ENCODE measurements around the gene INAVA.

INAVA gene, protein sequence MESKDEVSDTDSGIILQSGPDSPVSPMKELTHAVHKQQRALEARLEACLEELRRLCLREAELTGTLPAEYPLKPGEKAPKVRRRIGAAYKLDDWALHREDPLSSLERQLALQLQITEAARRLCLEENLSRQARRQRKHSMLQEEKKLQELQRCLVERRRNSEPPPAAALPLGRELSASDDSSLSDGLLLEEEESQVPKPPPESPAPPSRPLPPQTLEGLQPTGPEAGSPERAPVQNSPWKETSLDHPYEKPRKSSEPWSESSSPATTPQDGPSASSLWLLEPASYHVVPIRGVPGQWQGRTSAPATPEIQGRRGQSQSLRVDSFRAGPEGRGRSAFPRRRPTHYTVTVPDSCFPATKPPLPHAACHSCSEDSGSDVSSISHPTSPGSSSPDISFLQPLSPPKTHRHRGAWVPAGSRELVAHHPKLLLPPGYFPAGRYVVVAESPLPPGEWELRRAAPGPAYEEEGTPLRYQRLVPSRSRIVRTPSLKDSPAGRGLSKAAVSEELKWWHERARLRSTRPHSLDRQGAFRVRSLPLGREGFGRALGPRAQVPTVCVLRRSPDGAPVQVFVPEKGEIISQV

DNA sequence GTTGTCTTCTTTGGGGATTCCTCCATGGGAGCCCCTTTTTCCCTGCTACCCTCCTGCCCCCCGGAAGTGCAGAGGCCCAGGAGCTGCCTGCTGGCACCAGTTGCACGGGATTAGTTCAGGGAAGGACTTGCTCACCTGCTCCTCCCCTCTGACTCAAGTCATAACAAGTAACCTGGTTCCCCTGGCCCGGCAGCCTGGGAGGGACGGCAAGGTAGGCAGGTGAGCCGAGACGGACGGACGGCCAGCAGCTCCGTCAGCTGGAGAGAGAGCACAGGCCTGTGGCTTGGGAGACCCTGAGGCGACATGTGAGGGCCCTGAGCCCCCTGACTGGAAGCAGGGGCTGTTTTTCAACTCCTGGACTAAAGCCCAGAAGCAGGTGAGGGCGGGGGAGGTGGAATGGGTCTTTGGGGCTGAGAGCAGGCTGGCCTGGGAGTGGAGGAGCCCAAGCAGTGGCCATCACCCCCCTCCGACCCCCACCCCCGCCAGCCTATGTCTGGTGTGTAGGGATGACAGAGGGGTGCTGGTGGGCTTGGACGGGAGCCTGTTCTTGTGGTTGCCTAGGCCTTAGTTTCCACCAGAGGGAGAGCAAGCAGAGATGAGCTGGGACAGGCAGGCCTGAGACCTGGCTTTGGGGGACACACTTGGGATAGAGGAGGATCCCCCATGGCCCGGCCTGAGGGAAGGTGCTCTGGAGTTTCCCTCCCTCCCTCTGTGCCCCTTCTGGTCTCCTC, at the start of gene INAVA:
Gene INAVA, plus strand, starts transcription at position 189 of the 731 bp plus-strand sequence. CDS start 3,501 bp downstream, outside the sequence.
- no peaks in the 10 kb centered on the region for H3K36me3 ChIP-seq
- TF ChIP-seq, protein P1, sequence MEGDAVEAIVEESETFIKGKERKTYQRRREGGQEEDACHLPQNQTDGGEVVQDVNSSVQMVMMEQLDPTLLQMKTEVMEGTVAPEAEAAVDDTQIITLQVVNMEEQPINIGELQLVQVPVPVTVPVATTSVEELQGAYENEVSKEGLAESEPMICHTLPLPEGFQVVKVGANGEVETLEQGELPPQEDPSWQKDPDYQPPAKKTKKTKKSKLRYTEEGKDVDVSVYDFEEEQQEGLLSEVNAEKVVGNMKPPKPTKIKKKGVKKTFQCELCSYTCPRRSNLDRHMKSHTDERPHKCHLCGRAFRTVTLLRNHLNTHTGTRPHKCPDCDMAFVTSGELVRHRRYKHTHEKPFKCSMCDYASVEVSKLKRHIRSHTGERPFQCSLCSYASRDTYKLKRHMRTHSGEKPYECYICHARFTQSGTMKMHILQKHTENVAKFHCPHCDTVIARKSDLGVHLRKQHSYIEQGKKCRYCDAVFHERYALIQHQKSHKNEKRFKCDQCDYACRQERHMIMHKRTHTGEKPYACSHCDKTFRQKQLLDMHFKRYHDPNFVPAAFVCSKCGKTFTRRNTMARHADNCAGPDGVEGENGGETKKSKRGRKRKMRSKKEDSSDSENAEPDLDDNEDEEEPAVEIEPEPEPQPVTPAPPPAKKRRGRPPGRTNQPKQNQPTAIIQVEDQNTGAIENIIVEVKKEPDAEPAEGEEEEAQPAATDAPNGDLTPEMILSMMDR (IDR thresholded peaks at IDR 0.05), result no peak
- H3K27me3 ChIP-seq, result peaks cover 3 to 4% of the 10 kb centered on the region in 2 donors
- H3K4me1 ChIP-seq, result peaks cover 0 to 20% (median 13%) of the 10 kb centered on the region in 4 donors
- DNase-seq, result no peak
- intact Hi-C loops (cut with DNase I; ENCODE audit: low total_unique reads), result no loop called here
- no peaks in the 10 kb centered on the region for H3K9me3 ChIP-seq
- no peak within 1 kb of the TSS for H3K4me3 ChIP-seq
- no peak within 1 kb of the TSS for H3K27ac ChIP-seq

DNA sequence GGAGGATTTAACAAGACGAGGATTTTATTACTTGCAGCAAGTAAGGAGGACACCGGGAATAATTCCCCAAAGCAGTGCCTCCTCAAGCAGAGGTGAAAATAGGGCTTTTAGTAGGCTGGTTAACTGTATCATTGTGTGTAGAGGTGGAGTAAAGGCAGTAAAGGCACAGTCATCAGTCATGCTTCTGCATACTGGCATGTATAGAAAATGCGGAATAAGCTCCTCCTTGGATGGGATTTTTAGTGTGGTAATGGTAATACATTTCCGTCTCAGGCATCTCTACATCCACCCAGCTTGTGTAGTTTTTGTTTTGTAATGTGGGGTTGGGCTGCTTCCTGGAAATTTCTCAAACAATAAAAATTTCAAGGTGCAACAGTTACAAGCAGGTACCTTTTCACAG, 49.3 kb upstream of the INAVA start:
- DNase-seq, result no peak
- Histone ChIP-seq H3K27ac (no peak overlapping the region), H3K4me1 (no peaks in the 10 kb centered on the region), H3K9me3 (no peaks in the 10 kb centered on the region), H3K36me3 (peaks cover 45 to 67% (median 49%) of the 10 kb centered on the region in 3 donors), H3K27me3 (no peaks in the 10 kb centered on the region), H3K4me3 (no peak overlapping the region)
- intact Hi-C loops (cut with DNase I; ENCODE audit: low total_unique reads), result no loop called here
- TF ChIP-seq, protein P1 (IDR thresholded peaks at IDR 0.05), result no peak

DNA sequence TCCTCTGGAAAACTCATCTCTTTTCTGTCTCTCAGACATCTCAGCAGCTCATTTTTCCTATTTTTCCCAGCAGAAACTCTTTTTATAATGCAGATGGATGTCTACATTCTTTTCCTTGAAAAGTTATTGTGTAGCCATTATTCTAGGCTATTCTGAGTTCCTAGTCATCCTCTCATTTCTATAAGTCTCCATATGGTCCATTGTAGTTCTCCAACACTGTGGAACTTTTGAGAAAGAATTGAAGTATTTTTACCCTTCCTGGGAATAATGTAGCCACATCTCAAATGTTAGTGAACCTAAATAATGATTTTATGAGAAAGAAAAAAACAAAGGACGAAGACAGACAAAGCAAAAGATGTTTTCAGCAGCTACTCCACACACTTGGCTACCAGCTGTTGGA, 48.3 kb upstream of the INAVA start:
- DNase-seq, result no peak
- Histone ChIP-seq H3K27me3 (no peaks in the 10 kb centered on the region), H3K4me3 (no peak overlapping the region), H3K36me3 (peaks cover 49 to 77% (median 59%) of the 10 kb centered on the region in 3 donors), H3K4me1 (no peaks in the 10 kb centered on the region), H3K27ac (no peak overlapping the region), H3K9me3 (no peaks in the 10 kb centered on the region)
- intact Hi-C loops (cut with DNase I; ENCODE audit: low total_unique reads), result no loop called here
- TF ChIP-seq, protein P1 (IDR thresholded peaks at IDR 0.05), result no peak

DNA sequence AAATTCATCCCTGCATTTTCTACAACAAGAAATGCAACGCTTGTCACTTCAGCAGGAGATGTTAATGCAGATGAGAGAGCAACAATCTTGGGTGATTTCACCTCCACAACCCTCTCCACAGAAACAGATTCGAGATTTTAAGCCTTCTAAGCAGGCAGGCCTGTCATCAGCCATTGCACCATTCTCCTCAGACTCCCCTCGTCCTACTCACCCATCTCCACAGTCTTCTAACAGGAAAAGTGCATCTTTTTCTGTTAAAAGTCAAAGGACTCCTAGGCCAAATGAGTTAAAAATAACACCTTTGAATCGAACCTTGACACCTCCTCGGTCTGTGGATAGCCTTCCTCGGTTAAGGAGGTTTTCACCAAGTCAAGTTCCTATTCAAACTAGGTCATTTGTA, 45.3 kb upstream of the INAVA start:
- no peak overlapping the region for H3K27ac ChIP-seq
- intact Hi-C loops (cut with DNase I; ENCODE audit: low total_unique reads), result no loop called here
- TF ChIP-seq, protein P1 (IDR thresholded peaks at IDR 0.05), result no peak
- no peak for DNase-seq
- no peaks in the 10 kb centered on the region for H3K4me1 ChIP-seq
- no peaks in the 10 kb centered on the region for H3K27me3 ChIP-seq
- H3K4me3 ChIP-seq, result no peak overlapping the region
- peaks cover 61 to 87% (median 65%) of the 10 kb centered on the region in 3 donors for H3K36me3 ChIP-seq
- H3K9me3 ChIP-seq, result no peaks in the 10 kb centered on the region

DNA sequence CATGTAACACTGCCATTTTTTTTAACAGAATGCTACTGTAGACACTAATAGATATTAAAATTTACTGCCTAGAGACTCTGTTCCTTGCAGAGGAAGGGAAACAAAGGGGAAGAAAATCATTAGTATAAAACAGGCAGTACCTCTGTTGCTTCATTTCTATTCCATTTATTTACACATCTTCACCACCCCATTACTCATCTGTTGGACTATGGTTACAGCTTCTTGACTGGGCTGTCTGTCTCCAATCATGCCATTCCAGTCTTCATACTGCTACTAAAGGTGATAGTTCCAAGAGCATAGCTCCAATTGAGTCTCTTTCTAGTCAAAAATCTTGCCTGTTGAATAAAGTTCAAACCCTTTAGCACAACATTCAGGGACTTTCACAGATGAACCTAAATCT, 44.1 kb upstream of the INAVA start:
- no peak for DNase-seq

More for the DNA sequence above, 44.1 kb upstream of the INAVA start:
- no peaks in the 10 kb centered on the region for H3K4me1 ChIP-seq
- TF ChIP-seq, protein P1 (IDR thresholded peaks at IDR 0.05), result no peak
- intact Hi-C loops (cut with DNase I; ENCODE audit: low total_unique reads), result no loop called here
- H3K27ac ChIP-seq, result no peak overlapping the region
- H3K27me3 ChIP-seq, result no peaks in the 10 kb centered on the region
- H3K4me3 ChIP-seq, result no peak overlapping the region
- H3K36me3 ChIP-seq, result peaks cover 62 to 91% (median 62%) of the 10 kb centered on the region in 3 donors
- no peaks in the 10 kb centered on the region for H3K9me3 ChIP-seq
